GM11168 (cell line): ENCODE data around the gene SAP25.

Source experiments
- in situ Hi-C: fragments of 300-500 bp; cut with MboI; formaldehyde crosslinking; loops from one replicate; pipeline ENCODE4 v1.12.0; 2022; ENCODE audit warnings: low sequenced_read_pairs; ENCODE audit not compliant: unreplicated experiment

Gene SAP25

GRCh38 chr7:100598425-100598824, 24.7 kb upstream of the SAP25 start:
- in situ Hi-C loops, result no loop called here

GRCh38 chr7:100595188-100595587, 21.5 kb upstream of the SAP25 start:
- in situ Hi-C loops, result no loop called here

GRCh38 chr7:100591596-100591995, 17.9 kb upstream of the SAP25 start:
- in situ Hi-C loops, result no loop called here

GRCh38 chr7:100590077-100590737, 16.5 kb upstream of the SAP25 start:
- in situ Hi-C loops, result no loop called here

- in situ Hi-C loops, result no loop called here
Measured at GRCh38 chr7:100589341-100589947, 15.7 kb upstream of the SAP25 start.

GRCh38 chr7:100588438-100588837, 14.7 kb upstream of the SAP25 start:
- in situ Hi-C loops, result no loop called here

GRCh38 chr7:100586266-100587025, 12.7 kb upstream of the SAP25 start, which contains the start of gene FBXO24:
Gene FBXO24, plus strand, starts transcription at chr7:100586328. Its CDS starts 298 bp downstream, at chr7:100586626.
- in situ Hi-C loops, result no loop called here

- in situ Hi-C loops, result no loop called here
Measured at GRCh38 chr7:100585511-100586265, 12.0 kb upstream of the SAP25 start, which contains the start of gene LRCH4. Gene LRCH4, minus strand, starts transcription at chr7:100586129. Its CDS starts 29 bp downstream, at chr7:100586100.

GRCh38 chr7:100584683-100585510, 11.2 kb upstream of the SAP25 start:
- in situ Hi-C loops, result no loop called here

GRCh38 chr7:100584054-100584682, 10.5 kb upstream of the SAP25 start:
- in situ Hi-C loops, result no loop called here

- in situ Hi-C loops, result no loop called here
Measured at GRCh38 chr7:100583132-100584053, 9.7 kb upstream of the SAP25 start.

- in situ Hi-C loops, result no loop called here
Measured at GRCh38 chr7:100582650-100583049, 8.9 kb upstream of the SAP25 start.

- in situ Hi-C loops, result no loop called here
Measured at GRCh38 chr7:100582041-100582579, 8.4 kb upstream of the SAP25 start.

- in situ Hi-C loops, result no loop called here
Measured at GRCh38 chr7:100580466-100581283, 7.0 kb upstream of the SAP25 start.

GRCh38 chr7:100578246-100579183, 4.8 kb upstream of the SAP25 start:
- in situ Hi-C loops, result no loop called here

GRCh38 chr7:100577507-100577906, 3.8 kb upstream of the SAP25 start:
- in situ Hi-C loops, result no loop called here
